Central memory CD8-positive, alpha-beta T cell (primary cell): Measurements from ENCODE around the gene MXRA5.
"Not testable (repeated sequence)": the region's sequence is repeated elsewhere in the genome, so short reads cannot be mapped to it uniquely, and the experiment has no call there.

Experiments used
- ATAC-seq: fragments of 150-1000 bp; cut with Tn5 transposase; replicated peaks from 2 replicates; pipeline ENCODE4 v1.10.0; 2022; ENCODE audit warnings: mild to moderate bottlenecking, moderate FRiP score, moderate number of reproducible peaks; ENCODE audit not compliant: poor library complexity, severe bottlenecking; ENCODE audit errors: extremely low read depth
- DNase-seq, 2 donors: peaks; one replicate each; pipeline ENCODE4 v3.0.0; 2021; ENCODE audit warnings: low spot score in 2 of 2
- H3K27ac Mint-ChIP-seq: one replicate; pipeline ENCODE4 v1.8.0; 2022; ENCODE audit warnings: low read depth, mild to moderate bottlenecking, moderate library complexity, mixed read lengths
- H3K27me3 Mint-ChIP-seq: one replicate; pipeline ENCODE4 v1.8.0; 2022; ENCODE audit warnings: mixed read lengths
- H3K36me3 Mint-ChIP-seq: one replicate; pipeline ENCODE4 v1.8.0; 2022; ENCODE audit warnings: mild to moderate bottlenecking, moderate library complexity, mixed read lengths; ENCODE audit not compliant: insufficient read depth
- H3K4me1 Mint-ChIP-seq: one replicate; pipeline ENCODE4 v1.8.0; 2022; ENCODE audit warnings: mixed read lengths
- H3K4me3 Mint-ChIP-seq: one replicate; pipeline ENCODE4 v1.8.0; 2022; ENCODE audit warnings: mild to moderate bottlenecking, moderate library complexity, mixed read lengths
- H3K9me3 Mint-ChIP-seq: one replicate; pipeline ENCODE4 v1.8.0; 2022; ENCODE audit warnings: mixed read lengths

The MXRA5 gene

DNA sequence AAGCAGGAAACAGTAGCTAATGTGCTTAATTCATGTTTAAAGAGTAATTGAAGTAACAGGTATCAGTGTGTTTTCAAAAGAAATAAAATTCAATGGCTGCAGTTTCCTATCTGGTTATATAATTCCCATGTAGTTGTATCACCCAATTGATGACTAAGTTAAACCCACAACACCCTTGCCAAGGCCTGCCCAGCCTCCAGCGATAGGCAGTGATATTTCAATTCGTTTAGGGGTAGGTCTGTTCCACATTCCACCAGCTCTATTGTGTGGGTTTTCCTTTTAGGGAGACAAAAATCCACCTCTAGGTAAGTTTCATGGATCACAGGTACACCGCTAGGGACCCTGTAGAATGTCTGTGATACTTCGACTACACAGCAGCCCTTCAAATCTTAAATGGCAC is 24.7 kb upstream of the MXRA5 start:
- no peak overlapping the region for H3K4me3 Mint-ChIP-seq
- DNase-seq = no peak
- H3K27me3 Mint-ChIP-seq = no peaks in the 10 kb centered on the region
- no peaks in the 10 kb centered on the region for H3K36me3 Mint-ChIP-seq
- H3K9me3 Mint-ChIP-seq = no peaks in the 10 kb centered on the region
- H3K4me1 Mint-ChIP-seq = no peaks in the 10 kb centered on the region
- no peak for ATAC-seq
- no peak overlapping the region for H3K27ac Mint-ChIP-seq

GRCh38 chrX:3370656-3371055 is 24.2 kb upstream of the MXRA5 start:
- H3K4me1 Mint-ChIP-seq = no peaks in the 10 kb centered on the region
- H3K27ac Mint-ChIP-seq = no peak overlapping the region
- no peak overlapping the region for H3K4me3 Mint-ChIP-seq
- no peaks in the 10 kb centered on the region for H3K9me3 Mint-ChIP-seq
- no peaks in the 10 kb centered on the region for H3K27me3 Mint-ChIP-seq
- no peak for DNase-seq
- ATAC-seq = no peak
- no peaks in the 10 kb centered on the region for H3K36me3 Mint-ChIP-seq

DNA sequence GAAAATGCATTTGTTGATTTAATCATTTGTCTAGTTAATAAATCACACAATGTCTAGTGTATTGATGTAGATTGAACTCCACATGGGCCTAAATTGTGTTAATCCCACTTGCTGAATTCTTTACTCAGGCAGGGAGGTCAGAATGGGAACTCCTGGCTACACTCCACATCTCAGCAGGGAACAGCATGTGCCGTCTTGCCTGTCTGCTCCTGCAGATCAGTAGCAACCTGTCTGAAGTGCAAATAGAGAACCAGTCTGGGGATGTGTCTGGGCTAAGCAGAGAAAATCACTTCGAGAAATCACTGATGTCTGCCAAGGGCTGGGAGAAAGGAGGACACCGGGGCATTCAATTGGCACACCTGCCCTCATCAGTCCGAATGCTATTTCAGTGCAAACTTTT is 16.5 kb upstream of the MXRA5 start:
- H3K27me3 Mint-ChIP-seq = no peaks in the 10 kb centered on the region
- ATAC-seq = no peak
- H3K36me3 Mint-ChIP-seq = peaks cover 2% of the 10 kb centered on the region
- DNase-seq = no peak
- no peak overlapping the region for H3K27ac Mint-ChIP-seq
- H3K9me3 Mint-ChIP-seq = no peaks in the 10 kb centered on the region
- H3K4me3 Mint-ChIP-seq = no peak overlapping the region
- no peaks in the 10 kb centered on the region for H3K4me1 Mint-ChIP-seq

GRCh38 chrX:3360881-3361280 is 14.4 kb upstream of the MXRA5 start:
- no peak overlapping the region for H3K27ac Mint-ChIP-seq
- H3K36me3 Mint-ChIP-seq = peaks cover 2% of the 10 kb centered on the region
- DNase-seq (no peak), ATAC-seq (no peak)
- H3K4me3 Mint-ChIP-seq = no peak overlapping the region
- H3K9me3 Mint-ChIP-seq = no peaks in the 10 kb centered on the region
- no peaks in the 10 kb centered on the region for H3K27me3 Mint-ChIP-seq
- no peaks in the 10 kb centered on the region for H3K4me1 Mint-ChIP-seq

DNA sequence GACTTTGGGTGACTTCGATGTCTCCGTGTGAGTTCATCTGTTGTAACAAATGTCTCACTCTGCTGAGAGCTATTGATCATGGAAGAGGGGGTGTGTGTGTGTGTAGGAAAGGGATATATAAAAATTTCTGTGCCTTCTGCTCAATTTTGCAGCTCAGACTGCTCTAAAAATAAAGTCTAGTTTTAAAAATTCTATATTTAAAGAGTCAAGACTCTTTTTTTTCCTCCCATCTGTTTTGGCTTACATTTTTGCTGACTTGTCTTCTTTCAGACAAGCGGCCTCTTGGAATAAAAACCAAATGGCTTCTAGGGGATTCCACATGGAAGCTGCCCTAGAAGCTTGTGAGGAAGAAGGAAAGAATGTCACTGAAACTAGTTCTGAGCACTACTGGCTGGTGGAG is 6.3 kb upstream of the MXRA5 start:
- not testable (repeated sequence) for H3K27me3 Mint-ChIP-seq, H3K36me3 Mint-ChIP-seq, H3K4me3 Mint-ChIP-seq, ATAC-seq, H3K27ac Mint-ChIP-seq, H3K9me3 Mint-ChIP-seq, DNase-seq, H3K4me1 Mint-ChIP-seq

DNA sequence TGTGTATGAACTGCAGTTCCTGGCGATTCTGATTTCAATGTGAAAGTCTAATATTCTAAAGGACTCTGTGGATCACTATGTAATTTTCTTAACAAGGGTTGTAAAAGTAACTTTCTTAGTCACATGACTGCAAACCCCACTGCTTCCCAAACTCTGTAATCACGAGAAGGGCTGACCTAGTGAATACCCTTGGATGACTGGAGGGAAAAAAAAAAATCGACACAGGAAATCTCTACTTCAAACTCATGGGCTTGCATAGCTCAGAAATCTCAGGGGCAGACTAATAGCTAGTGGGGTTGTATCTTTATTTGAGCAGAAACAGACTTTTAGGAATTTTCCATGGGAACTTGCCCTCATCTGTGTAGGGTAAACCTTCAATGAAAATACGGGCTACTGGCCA is 4.8 kb upstream of the MXRA5 start:
- H3K4me1 Mint-ChIP-seq = no peaks in the 10 kb centered on the region
- H3K9me3 Mint-ChIP-seq = no peaks in the 10 kb centered on the region
- no peak for ATAC-seq
- H3K27me3 Mint-ChIP-seq = no peaks in the 10 kb centered on the region
- peaks cover 1% of the 10 kb centered on the region for H3K36me3 Mint-ChIP-seq
- DNase-seq = no peak
- no peak overlapping the region for H3K4me3 Mint-ChIP-seq
- H3K27ac Mint-ChIP-seq = no peak overlapping the region

- H3K36me3 Mint-ChIP-seq = peaks cover 1% of the 10 kb centered on the region
- peaks cover 13% of the 10 kb centered on the region for H3K27me3 Mint-ChIP-seq
- H3K4me3 Mint-ChIP-seq = no peak overlapping the region
- H3K27ac Mint-ChIP-seq = no peak overlapping the region
- peaks cover 5% of the 10 kb centered on the region for H3K9me3 Mint-ChIP-seq
- H3K4me1 Mint-ChIP-seq = no peaks in the 10 kb centered on the region
- no peak for DNase-seq
- no peak for ATAC-seq
These were observed 1.7 kb upstream of the MXRA5 start for GRCh38 chrX:3348191-3348590.

GRCh38 chrX:3345281-3346191 is 916 bp downstream of the MXRA5 start:
- DNase-seq = no peak
- Mint-ChIP-seq H3K36me3 (no peaks in the 10 kb centered on the region), H3K27me3 (peaks cover 16% of the 10 kb centered on the region), H3K27ac (no peak overlapping the region), H3K4me1 (no peaks in the 10 kb centered on the region), H3K4me3 (no peak overlapping the region), H3K9me3 (peaks cover 5% of the 10 kb centered on the region)
- ATAC-seq = no peak

GRCh38 chrX:3343569-3343968 is 2.9 kb downstream of the MXRA5 start:
- not testable (repeated sequence) for H3K27ac Mint-ChIP-seq, H3K36me3 Mint-ChIP-seq, H3K4me3 Mint-ChIP-seq, H3K4me1 Mint-ChIP-seq, DNase-seq, ATAC-seq, H3K9me3 Mint-ChIP-seq
- H3K27me3 Mint-ChIP-seq = peaks cover 16% of the 10 kb centered on the region

DNA sequence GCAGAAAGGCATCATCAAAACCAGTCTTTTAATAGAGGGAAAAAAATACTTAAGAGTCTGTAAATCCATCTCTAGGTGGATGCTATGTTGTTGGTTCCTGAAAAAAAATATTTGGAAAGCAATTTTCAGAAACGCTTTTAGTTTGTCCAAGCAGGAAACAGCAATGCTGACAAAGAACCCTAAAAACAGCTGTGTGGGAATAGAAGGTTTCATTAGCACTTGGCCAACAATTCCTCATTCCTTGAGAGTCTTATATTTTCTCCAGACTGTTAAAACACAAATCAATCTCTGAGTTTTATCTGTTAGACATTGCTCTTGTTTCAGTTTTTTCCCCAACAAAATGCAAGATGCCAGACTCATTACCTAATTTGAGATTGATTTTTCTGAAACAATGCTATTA is 6.4 kb downstream of the MXRA5 start:
- H3K36me3 Mint-ChIP-seq = no peaks in the 10 kb centered on the region
- peaks cover 16% of the 10 kb centered on the region for H3K27me3 Mint-ChIP-seq
- no peak overlapping the region for H3K27ac Mint-ChIP-seq
- ATAC-seq (no peak), DNase-seq (no peak)
- no peaks in the 10 kb centered on the region for H3K4me1 Mint-ChIP-seq
- H3K9me3 Mint-ChIP-seq = peaks cover 5% of the 10 kb centered on the region
- no peak overlapping the region for H3K4me3 Mint-ChIP-seq

- Mint-ChIP-seq H3K36me3 (no peaks in the 10 kb centered on the region), H3K9me3 (no peaks in the 10 kb centered on the region), H3K4me3 (no peak overlapping the region), H3K4me1 (no peaks in the 10 kb centered on the region), H3K27me3 (no peaks in the 10 kb centered on the region), H3K27ac (no peak overlapping the region)
- no peak for DNase-seq
- no peak for ATAC-seq
These were observed 19.8 kb downstream of the MXRA5 start for GRCh38 chrX:3326681-3327080.

GRCh38 chrX:3320471-3321046 is 25.9 kb downstream of the MXRA5 start:
- Mint-ChIP-seq H3K9me3 (no peaks in the 10 kb centered on the region), H3K27ac (no peak overlapping the region), H3K27me3 (no peaks in the 10 kb centered on the region), H3K4me1 (no peaks in the 10 kb centered on the region), H3K4me3 (no peak overlapping the region), H3K36me3 (no peaks in the 10 kb centered on the region)
- ATAC-seq = no peak
- no peak for DNase-seq

DNA sequence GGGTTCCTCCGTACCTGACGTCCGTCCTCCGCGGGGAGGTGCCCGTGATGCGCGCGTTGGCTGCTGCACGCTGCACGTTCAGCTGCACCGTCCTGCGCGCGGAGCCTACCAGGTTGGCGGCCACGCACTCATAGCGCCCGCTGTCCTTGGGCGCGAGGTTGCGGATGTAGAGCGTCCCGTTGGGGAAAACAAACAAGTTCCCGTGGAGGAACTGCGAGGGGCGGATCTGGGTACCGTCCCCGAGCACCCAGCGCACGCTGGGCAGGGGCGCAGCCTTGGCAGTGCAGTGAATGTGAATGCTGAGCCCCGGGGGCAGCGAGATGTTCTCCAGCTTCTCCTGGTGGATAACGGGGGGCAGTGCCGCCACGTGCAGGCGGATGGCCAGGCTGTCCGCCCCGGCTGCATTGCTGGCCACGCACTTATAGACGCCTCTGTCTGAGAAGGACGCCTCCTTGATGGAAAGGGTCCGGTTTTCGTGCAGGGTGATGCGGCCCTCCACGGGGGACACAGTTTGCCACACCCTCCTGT is 29.2 kb downstream of the MXRA5 start:
- H3K4me1 Mint-ChIP-seq = no peaks in the 10 kb centered on the region
- H3K27me3 Mint-ChIP-seq = no peaks in the 10 kb centered on the region
- H3K36me3 Mint-ChIP-seq = no peaks in the 10 kb centered on the region
- H3K9me3 Mint-ChIP-seq = peaks cover 6% of the 10 kb centered on the region
- no peak overlapping the region for H3K27ac Mint-ChIP-seq
- DNase-seq (no peak), ATAC-seq (no peak)
- no peak overlapping the region for H3K4me3 Mint-ChIP-seq
